ENCODE results near the gene USP24. TPM values are rescaled to one million over a fixed set of nuclear protein-coding genes. Genes with fewer than 3 reads are reported as not detected.

The USP24 gene
- total RNA-seq, 2 donors from 2014 or later = 31.8 to 34.9 TPM

GRCh38 chr1:55057270-55057955 is 157.8 kb downstream of the USP24 start:
- H3K27ac ChIP-seq = no peak overlapping the region
- DNase-seq = no peak
- no peak for TF ChIP-seq CTCF (IDR thresholded peaks at IDR 0.05)
- no peaks in the 10 kb centered on the region for H3K36me3 ChIP-seq
- intact Hi-C loops (cut with DNase I) = no loop called here
- no peaks in the 10 kb centered on the region for H3K4me1 ChIP-seq
- H3K27me3 ChIP-seq = no peaks in the 10 kb centered on the region
- H3K4me3 ChIP-seq = no peak overlapping the region
- no peak overlapping the region for H3K9ac ChIP-seq (ENCODE audit: low read depth in 2 of 2, low read length in 2 of 2)
- H3K9me3 ChIP-seq = no peaks in the 10 kb centered on the region

GRCh38 chr1:55056632-55056992 is 158.6 kb downstream of the USP24 start:
- no peak for TF ChIP-seq CTCF (IDR thresholded peaks at IDR 0.05)
- no peak overlapping the region for H3K27ac ChIP-seq
- DNase-seq = no peak
- no peak overlapping the region for H3K4me3 ChIP-seq
- H3K4me1 ChIP-seq = no peaks in the 10 kb centered on the region
- H3K9ac ChIP-seq (ENCODE audit: low read depth in 2 of 2, low read length in 2 of 2) = no peak overlapping the region
- no peaks in the 10 kb centered on the region for H3K27me3 ChIP-seq
- intact Hi-C loops (cut with DNase I) = no loop called here
- H3K9me3 ChIP-seq = no peaks in the 10 kb centered on the region
- no peaks in the 10 kb centered on the region for H3K36me3 ChIP-seq

- Histone ChIP-seq H3K4me1 (no peaks in the 10 kb centered on the region), H3K9ac (ENCODE audit: low read depth in 2 of 2, low read length in 2 of 2) (no peak overlapping the region), H3K36me3 (no peaks in the 10 kb centered on the region), H3K9me3 (no peaks in the 10 kb centered on the region), H3K27ac (no peak overlapping the region), H3K27me3 (no peaks in the 10 kb centered on the region), H3K4me3 (no peak overlapping the region)
- intact Hi-C loops (cut with DNase I) = no loop called here
- DNase-seq = no peak
- TF ChIP-seq CTCF (IDR thresholded peaks at IDR 0.05) = no peak
Measured at GRCh38 chr1:55055951-55056631, 159.1 kb downstream of the USP24 start.

- H3K9ac ChIP-seq (ENCODE audit: low read depth in 2 of 2, low read length in 2 of 2) = no peak overlapping the region
- TF ChIP-seq CTCF (IDR thresholded peaks at IDR 0.05) = no peak
- no peaks in the 10 kb centered on the region for H3K4me1 ChIP-seq
- no peaks in the 10 kb centered on the region for H3K27me3 ChIP-seq
- H3K9me3 ChIP-seq = no peaks in the 10 kb centered on the region
- H3K36me3 ChIP-seq = no peaks in the 10 kb centered on the region
- no peak overlapping the region for H3K27ac ChIP-seq
- H3K4me3 ChIP-seq = no peak overlapping the region
- intact Hi-C loops (cut with DNase I) = no loop called here
- no peak for DNase-seq
Measured at GRCh38 chr1:55055084-55055882, 159.9 kb downstream of the USP24 start.

- no peak for DNase-seq
- no peaks in the 10 kb centered on the region for H3K4me1 ChIP-seq
Measured at GRCh38 chr1:55054396-55054795, 160.8 kb downstream of the USP24 start.

More at GRCh38 chr1:55054396-55054795, 160.8 kb downstream of the USP24 start:
- intact Hi-C loops (cut with DNase I) = no loop called here
- H3K9ac ChIP-seq (ENCODE audit: low read depth in 2 of 2, low read length in 2 of 2) = no peak overlapping the region
- no peak overlapping the region for H3K27ac ChIP-seq
- H3K36me3 ChIP-seq = no peaks in the 10 kb centered on the region
- no peaks in the 10 kb centered on the region for H3K9me3 ChIP-seq
- no peaks in the 10 kb centered on the region for H3K27me3 ChIP-seq
- TF ChIP-seq CTCF (IDR thresholded peaks at IDR 0.05) = no peak
- no peak overlapping the region for H3K4me3 ChIP-seq

All from colonic mucosa (tissue), 4 donors.